GM19025 (cell line): ENCODE results near the gene CLDN6.

ENCODE experiments used
- ATAC-seq: cut with Tn5 transposase; IDR thresholded peaks from one replicate; pipeline ENCODE4 v1.9.1; 2021; ENCODE audit warnings: mild to moderate bottlenecking, low read depth, moderate library complexity; ENCODE audit not compliant: unreplicated experiment

The CLDN6 gene

DNA sequence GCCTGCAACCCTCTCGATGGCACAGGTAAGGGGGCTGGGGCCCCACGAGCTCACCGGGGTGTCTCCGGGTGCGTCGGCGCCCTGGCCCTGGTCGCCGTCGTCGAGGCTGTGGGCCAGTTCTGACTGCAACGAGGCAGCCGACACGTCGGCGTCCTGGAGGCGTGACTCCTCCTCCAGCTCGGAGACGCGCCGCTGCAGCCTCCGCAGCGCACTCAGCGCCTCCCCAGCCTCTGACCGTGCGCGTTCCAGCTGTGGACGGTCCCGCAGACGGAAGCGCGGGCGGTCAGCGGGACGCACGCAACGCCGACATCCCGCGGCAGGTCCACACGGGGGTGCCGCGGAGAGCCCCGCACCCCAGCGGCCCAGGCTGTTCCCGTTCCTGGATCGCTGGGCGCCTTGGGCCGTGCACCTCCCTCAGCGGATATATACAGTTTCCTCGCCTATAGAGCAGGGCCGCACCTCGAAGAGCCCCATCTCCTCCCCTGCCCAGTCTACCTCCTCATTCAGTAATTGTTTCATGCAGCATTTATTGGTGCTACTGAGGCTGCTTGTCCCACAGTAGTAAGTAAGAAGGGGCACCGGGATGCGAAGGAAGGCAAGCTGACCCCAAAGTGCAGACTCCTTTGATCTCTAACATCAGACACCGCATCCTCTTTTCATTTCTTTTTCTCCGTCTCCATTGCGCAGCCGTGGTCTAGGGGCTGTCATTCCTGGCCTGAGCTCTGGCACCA lies 11.7 kb upstream of the CLDN6 start:
- no peak for ATAC-seq

DNA sequence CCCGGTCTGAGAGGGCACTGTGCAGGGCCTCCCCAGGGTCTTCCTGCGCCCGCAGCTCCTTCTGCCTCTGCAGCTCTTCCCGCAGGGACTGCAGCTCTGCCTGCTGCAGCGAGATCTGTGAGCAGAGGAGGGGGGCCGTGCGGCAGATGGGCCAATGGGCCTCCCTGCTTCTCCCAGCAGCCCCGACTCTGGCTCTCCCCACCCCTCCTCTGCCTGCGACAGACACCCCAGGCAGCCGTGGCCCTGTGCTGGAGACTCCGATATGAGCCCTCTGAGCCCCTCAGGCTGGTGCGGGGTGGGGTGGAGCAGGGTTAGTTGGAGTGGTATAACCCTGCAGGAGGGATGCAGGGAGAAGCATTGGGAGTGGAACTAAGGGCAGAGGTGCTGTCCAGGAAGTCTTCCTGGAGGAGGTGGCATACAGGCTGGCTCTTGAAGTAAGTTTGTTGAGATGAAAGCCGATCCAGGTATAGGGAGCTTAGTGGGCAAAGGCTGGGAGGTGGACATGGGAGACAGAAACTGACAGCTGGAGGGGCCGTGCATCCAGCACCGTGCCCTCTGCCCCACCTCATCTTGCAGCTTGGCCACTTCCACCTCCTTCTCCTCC lies 10.8 kb upstream of the CLDN6 start:
- no peak for ATAC-seq

DNA sequence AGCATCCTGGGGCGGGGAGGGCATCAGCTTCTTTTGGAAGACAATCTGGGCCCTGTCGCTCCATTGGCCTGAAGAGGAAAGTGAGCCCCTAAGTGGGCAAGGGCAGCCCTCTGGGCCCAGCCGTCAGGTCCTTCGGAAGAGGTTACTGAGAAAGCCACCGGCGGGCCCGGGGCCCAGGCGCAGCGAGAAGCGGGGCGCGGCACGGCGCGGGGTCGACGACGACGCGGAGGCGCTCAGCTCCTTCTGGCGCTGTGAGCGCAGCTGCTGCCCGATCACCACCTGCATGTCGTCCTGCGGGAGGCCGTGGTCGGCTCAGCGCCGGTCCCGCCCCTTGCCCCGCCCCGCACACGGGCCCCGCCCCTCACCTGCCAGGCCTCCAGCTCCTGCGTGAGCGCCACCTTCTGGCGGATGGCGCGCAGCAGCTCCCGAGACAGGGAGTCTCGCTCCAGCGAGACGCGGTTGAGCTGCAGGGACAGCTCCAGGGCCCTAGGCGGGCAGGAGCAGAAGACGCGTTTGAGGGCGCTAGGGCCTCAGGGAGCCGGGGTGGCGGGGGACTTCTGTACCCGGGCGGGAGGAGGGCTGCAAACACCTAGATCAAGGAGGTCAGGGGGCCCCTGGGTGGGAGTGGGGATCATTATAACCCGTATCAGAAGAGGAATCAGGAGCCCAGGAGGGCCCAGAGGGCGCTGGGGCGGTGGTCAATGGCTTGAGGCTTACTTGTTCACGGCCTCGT lies 10.2 kb upstream of the CLDN6 start:
- ATAC-seq: no peak

DNA sequence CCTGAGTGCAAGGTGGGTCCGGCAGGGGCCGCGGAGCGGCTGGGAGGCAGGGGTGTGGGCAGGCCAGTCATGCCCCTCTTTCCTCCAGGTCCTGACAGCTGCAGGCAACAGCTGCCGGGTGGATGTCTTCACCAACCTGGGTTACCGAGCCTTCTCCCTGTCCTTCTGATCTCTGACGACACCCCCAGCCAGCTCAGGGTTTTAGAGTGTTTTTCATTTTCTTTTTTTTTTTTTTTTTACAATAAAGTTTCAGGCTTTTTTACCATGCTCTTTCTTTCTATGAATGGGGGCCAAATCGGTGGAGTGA lies 9.5 kb upstream of the CLDN6 start:
- ATAC-seq: no peak

DNA sequence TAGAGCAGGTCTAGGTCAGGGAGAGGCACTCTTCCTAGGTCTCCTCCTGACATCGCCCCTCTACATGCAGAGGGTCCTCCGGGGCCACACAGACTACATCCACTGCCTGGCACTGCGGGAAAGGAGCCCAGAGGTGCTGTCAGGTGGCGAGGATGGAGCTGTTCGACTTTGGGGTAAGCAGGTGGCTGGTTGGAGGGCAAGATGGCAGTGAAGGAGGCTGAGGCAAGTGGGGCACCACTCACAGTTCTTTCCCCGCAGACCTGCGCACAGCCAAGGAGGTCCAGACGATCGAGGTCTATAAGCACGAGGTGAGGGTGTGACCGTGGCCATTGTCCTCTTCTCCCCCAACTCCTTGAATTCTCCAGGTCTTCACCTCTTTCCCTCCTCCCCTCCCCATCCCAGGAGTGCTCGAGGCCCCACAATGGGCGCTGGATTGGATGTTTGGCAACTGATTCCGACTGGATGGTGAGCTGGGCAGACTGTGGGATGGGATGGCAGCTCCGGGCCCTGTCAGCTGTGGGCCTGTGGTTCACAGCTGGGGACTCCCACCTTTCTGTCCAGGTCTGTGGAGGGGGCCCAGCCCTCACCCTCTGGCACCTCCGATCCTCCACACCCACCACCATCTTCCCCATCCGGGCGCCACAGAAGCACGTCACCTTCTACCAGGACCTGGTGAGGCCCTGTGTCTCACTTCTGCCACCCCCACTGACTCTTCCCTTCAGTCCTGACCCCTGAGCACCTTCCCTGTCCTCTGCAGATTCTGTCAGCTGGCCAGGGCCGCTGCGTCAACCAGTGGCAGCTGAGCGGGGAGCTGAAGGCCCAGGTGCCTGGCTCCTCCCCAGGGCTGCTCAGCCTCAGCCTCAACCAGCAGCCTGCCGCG lies 8.9 kb upstream of the CLDN6 start:
- no peak for ATAC-seq

DNA sequence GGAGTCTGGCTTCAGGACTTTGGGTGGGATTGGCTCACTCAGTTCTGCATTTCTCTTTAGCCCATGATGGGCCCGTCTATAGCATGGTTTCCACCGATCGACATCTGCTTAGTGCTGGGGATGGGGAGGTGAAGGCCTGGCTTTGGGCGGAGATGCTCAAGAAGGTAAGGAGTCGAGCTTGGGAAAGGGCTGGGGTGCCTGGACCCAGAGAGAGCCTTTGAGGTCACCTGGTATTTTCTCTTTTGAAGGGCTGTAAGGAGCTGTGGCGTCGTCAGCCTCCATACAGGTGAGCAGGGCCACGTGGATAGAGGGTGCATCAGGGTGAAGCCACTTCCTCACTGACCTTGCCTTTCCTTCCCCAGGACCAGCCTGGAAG lies 8.0 kb upstream of the CLDN6 start:
- ATAC-seq: no peak

DNA sequence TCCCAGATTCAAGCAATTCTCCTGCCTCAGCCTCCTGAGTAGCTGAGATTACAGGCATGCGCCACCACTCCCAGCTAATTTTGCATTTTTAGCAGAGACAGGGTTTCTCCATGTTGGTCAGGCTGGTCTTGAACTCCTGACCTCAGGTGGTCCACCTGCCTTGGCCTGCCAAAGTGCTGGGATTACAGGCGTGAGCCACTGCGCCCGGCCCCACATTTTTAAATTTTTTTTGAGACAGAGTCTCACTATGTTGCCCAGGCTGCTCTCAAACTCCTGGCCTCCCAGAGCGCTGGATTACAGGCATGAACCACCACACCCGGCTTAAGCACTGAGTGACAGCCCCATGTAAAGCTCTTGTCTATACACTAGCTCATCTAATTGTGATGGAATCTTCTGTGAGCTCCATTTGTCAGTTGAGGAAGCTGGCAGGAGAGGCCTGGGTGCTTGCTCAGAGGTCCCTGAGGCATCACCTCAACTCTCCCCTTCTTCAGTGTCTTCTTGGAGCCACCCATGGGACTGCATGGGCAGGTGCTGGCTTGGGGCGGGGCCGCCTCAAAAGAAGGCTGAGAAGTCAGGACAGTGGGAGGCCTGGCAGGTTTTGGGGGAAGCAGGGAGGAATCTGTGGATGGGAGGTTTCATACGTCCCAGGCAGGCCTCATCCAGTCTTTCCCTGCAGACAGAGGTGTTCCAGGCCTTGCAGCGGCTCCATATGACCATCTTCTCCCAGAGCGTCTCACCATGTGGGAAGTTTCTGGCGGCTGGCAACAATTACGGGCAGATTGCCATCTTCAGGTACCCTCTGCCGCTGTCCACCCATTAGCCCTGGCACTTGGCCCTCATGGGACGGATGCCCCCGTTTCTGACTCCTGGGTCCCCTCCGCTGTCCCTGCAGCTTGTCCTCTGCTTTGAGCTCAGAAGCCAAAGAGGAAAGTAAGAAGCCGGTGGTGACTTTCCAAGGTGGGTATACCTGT lies 7.3 kb upstream of the CLDN6 start:
- no peak for ATAC-seq

DNA sequence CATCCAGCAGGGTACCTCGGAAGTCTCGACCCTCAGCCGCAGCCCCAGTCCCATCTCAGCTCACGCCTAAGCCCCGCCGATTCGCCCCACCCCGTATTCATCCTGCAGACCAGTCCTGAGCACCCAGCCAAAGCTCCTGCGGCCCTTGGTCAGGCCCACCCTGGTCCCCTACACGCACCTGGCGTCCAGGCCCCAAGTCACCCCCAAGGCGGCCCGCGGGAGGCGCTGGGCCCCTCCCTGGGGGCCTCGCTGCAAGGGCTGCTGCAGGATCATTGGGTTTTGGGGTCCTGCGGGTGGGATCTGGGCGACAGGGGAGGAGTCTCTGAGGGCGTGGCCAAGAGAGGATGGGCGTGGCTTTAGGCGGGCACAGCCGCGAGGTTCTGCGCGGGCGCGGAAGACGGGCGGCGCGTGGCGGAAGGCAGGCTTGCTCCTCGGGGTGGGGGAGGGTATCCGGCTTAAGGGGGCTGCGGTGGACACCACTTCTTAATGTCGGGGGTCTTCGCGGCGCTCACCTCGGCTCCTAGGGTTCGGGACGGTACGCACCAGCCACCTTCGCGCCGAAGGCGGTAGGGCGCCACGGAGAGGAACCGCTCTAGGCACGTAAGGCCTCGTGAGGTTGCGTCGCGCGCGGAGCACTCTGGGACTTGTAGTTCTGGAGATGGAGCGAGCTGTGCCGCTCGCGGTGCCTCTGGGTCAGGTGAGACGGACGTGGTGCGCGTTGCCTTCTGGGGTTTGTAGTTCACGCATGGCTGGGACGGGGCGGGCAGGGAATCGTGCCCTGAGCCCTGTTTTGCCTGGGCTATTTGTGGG lies 5.9 kb upstream of the CLDN6 start, which contains the start of the genes HCFC1R1 and THOC6:
Gene HCFC1R1 (minus strand): TSS at position 274 of the 810 bp plus-strand sequence. CDS start 1 bp downstream, at position 273.
Gene THOC6 (plus strand): TSS at position 367 of the 810 bp plus-strand sequence. CDS start 292 bp downstream, at position 659.
- peak; percentile 69 for ATAC-seq

DNA sequence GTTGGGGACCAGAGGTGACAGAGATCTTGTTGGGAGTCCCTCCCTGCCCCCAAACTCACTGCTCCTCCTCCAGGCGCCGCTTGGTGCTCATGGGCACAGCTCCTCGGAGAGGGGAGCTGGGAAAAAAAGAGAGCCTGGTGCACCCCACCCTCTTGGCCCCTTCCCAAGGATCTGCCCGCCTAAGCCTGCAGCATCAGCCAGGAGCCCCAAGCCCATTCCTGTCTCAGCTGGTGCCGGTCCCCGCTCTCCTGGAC lies 5.4 kb upstream of the CLDN6 start:
- no peak for ATAC-seq

DNA sequence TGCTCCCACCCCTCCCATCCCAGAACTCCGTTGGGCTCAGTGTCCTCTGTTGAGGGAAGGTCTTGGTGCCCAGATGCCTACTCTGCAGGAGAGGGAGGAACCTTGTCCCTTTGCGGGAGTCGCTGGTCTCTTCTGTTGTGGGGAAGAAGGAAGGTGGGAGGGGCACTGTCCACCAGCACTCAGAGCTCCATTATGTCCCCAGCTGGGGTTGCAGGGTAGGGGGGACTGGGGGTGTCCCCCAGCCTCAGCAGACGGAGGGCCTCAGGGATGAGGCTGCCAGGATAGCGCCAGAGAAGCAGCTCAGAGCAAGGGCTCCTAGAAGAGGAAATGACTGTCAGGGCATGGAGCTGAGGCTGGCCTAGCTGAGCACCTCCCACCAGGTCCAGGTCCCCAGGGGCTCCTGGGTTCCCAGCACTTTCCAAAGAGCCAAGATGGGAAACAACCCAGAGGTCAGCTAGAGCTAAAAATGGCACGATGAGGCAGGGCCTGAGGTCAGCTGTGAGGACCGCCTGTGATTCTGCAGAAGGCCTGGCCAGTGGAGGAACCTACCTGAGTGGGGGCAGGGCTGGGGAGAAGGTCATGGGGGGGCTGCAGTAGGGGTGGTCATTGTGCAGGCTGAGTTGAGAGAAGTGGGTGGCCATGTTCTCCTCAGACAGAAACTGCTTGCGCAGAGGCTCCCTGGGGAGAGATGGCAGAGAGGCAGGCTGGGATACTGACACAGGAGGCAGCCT lies 4.9 kb upstream of the CLDN6 start:
- no peak for ATAC-seq

DNA sequence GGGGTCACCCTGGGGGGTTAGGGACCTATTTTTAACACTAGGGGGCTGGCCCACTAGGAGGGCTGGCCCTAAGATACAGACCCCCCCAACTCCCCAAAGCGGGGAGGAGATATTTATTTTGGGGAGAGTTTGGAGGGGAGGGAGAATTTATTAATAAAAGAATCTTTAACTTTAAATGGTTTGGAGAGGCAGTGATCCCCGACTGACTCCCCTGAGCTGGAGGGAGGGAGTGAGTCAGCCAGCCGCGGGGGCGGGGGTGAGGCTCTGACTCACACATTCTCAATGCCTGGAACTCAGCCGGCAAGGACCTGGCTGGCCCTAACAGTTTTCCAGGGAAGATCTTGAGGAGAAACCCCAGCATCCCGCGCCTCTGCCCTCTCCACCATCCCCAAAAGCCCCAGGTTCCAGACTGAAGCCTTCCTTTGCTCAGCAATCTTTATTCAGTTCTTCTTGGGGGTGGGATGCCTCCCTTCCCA lies 4.3 kb upstream of the CLDN6 start:
- ATAC-seq: no peak

DNA sequence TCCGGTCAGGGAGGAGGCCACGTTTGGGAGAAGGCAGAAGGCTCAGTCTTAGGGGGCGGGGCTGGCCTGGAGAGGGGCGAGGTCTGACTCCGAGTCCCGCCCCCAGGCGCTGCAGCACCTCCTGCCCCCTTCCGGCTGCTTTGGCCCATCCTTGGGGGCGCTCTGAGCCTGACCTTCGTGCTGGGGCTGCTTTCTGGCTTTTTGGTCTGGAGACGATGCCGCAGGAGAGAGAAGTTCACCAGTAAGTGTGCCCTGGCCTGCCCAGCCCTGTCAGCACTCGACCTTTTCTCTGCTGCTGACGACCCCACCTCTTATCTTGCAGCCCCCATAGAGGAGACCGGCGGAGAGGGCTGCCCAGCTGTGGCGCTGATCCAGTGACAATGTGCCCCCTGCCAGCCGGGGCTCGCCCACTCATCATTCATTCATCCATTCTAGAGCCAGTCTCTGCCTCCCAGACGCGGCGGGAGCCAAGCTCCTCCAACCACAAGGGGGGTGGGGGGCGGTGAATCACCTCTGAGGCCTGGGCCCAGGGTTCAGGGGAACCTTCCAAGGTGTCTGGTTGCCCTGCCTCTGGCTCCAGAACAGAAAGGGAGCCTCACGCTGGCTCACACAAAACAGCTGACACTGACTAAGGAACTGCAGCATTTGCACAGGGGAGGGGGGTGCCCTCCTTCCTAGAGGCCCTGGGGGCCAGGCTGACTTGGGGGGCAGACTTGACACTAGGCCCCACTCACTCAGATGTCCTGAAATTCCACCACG lies 3.6 kb upstream of the CLDN6 start:
- no peak for ATAC-seq

DNA sequence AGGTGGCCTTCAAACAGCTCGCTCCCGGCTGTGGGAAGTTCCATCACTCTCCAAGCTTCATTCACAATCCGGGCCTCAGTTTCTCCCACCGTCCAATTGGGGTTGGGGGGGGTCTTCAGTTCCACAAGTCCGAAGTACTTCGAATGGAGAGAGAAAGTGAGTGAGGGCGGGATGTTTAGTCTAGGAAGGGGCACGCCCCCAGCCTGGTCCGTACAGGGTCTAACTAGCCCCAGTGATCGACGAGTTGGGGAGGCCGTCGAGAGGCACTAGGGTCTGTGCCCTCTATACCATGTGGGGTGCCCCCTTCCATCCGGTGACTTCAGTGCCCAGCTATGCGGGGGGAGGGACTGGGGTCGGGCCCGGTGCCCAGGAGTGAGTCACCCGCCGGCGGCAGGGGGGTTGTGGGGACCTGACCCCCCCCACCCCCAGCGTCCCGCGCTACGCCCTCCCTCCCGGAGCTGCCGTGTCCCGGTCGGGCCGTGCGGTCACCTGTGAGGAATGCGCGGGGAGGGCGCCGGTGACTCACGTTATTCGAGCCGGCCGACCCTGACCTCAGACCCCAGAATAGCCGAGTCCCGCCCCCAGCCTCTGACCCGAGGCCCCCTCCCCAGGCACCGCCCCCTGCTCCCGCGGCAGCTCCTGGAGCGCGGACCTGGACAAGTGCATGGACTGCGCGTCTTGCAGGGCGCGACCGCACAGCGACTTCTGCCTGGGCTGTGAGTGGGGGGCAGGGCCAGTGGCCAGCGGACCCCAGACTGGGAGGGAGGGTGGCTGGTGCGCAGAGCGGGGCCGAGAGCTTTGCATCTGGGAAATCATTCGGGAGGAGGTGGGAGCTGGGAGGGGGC lies 2.8 kb upstream of the CLDN6 start:
- ATAC-seq: no peak

DNA sequence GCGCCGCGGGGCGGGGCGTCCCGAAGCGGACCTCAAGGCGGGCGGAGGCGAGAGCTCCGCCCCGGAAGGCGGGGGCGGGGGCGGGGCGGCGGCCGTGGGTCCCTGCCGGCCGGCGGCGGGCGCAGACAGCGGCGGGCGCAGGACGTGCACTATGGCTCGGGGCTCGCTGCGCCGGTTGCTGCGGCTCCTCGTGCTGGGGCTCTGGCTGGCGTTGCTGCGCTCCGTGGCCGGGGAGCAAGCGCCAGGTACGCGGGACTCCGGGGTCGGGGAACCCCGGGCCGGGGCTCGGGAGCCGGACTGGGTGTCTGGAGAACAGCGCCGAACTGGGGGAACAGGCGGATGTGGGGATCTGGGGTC lies 2.2 kb upstream of the CLDN6 start, which contains the start of gene TNFRSF12A:
Gene TNFRSF12A (plus strand): TSS at position 122 of the 357 bp plus-strand sequence. CDS start 30 bp downstream, at position 152.
- no peak for ATAC-seq

DNA sequence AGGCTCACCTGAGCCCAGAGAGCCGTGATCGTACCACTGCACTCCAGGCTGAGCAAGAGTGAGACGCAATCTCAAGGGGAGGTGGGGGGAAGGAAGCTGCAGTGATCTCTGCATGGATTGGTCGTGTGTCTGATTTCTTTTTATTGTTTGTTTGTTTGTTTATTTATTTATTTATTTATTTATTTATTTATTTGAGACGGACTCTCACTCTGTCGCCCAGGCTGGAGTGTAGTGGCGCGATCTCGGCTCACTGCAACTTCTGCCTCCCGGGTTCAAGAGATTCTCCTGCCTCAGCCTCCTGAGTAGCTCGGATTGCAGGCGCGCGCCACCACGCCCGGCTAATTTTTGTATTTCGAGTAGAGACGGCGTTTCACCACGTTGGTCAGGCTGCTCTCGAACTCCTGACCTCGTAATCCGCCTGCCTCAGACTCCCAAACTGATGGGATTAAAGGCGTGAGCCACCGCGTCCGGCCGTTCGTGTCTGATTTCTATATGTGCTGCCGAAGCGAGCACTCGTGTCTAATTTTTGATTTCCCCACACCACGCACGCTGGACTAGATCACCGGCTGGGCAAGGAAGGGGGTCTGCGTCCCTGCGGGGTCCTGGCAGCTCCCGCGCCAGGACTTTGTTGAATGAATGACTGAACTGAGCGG lies 1.7 kb upstream of the CLDN6 start:
- ATAC-seq: no peak

DNA sequence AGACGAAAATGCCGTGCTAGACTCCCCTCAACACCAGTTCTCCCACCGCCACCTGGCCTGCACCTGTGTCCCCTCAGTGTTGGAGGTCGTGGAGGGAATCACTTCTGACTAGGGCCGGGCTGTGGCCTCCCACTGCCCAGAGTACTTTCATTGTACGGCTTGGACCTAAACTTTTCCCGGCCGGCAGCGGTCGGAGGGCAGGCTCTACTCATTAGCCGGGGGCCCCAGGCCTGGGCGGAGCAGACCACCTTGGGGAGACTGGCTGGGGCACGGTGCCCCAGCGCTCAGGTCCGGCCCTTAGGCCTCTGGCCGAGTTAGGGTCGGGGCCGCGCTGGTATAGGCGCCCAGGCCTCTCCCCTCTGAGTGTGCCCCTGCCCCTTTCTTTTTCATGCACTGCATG lies 639 bp downstream of the CLDN6 start:
- ATAC-seq: no peak
